NCI-H1930 (cell line): ENCODE results near the gene IL31.
"Not testable (repeated sequence)": the region's sequence is repeated elsewhere in the genome, so short reads cannot be mapped to it uniquely, and the experiment has no call there.

Experiments used
- DNase-seq, 2 experiments: peaks; one replicate each; lab custom pipeline; 2025; lab: John Stamatoyannopoulos, UW

IL31 gene

DNA sequence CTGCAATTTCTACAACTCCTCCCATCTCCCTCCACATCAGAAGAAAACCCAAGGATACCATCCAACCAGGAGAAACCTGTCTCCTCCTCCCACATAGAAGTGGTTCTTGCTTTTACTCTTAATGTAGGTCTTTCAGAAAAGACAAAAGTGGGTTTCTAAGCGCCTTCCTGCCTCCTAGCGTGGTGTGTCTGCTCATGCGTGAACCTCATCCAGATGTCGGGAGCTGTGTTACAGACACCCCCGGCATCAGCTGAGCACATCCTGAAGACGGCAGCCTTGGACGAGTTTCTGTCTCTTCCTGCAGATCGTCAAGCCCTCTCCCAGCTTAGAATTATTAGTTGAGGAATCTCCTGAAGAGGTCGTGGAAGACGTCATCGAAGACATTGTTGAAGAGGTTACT, 18.4 kb upstream of the IL31 start:
- no peak for DNase-seq

DNA sequence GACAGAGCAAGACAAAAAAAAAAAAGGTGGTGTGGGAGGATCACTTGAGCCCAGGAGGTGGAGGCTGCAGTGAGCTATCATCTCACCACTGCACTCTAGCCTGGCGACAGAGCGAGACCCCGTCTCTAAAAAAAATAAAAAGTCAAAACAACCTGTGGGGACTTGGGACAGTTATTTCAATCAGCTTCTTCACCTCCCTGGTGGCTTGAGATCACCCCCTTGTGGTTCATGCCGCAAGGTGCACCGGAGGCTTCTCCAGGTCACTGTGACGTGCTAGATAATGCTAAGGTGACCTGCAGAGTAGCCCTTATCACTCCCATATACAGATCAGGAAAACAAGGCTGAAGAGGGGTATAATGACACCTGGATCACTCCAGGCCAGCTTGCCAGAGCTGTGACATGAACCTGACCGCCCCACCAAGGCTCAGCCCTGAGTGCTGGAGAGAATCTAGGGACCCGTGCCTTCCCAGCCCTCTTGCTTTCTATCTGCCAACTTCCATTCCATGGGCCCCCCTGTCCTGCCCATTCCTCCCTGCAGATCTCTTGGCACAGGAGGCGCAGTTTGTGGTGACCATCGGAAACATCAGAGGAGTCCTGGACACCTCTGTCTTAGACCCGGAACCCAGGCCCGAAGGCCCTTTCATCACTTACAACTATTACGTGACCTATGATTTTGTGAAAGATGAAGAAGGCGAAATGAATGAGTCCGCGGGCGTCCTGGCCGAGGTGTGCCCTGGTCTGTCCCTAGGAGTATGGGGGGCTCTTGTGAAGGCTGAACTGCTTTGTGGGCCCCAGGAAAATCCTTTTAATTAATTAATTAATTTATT, 17.0 kb upstream of the IL31 start:
- DNase-seq = peak in 1 of 2 experiments; percentile 11

DNA sequence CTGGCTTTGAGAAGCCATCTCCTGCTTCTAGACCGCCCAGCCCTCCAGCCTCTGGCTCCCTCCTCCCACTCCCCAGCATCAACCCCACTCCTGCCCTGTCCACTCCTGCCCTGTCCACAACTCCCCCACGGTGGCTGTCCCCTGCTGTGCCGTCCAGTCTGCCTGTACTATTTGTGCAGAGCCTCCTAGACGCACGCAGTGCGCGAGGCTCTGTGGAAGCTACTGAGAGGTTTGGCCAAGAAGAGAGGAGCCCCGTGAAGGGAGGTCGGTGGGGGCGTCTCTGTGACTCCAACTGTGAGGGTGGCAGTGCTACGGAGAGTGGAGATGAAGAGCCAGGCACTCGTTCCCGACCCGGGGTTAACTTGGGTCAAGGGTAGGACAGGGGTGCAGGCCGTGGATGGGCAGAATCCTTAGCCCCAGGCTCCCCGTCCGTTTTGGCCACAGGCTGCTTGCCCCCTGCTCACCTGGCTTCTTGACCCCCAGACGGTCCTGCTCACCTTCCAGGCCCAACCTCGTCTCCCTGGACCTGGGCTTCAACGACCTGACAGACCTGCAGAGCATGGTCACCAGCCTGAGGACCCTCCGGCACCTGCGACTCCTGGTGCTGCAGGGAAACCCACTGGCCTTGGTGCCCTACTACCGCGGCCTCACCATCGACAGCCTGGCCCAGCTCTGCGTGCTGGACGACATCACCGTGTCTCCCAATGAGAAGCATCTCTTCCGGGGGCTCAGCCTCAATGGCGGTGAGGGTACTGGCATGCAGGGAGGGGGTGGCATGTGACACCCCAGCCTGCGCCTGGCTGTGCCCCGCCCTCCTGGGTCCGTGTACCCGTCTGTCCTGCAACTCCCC, 15.8 kb upstream of the IL31 start:
- no peak for DNase-seq

DNA sequence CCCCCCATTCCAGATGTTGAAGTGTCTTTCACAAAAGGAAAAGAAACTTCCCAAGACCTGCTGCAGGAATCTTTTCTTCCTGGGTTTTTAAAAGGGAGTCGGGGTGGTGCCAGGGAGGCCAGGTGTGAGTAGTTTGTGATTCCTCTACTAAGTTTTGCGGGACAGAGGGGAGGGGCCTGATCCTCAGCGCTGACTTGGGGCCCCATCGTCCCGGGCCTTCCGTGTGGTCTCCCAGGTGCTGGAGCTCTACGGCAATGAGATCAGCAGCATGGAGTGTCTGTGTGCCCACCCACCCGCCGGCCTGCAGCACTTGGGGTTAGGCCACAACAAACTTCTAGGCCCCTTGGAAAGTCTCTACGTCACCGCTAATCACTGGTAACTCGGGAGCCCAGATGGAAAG, 13.4 kb upstream of the IL31 start:
- no peak for DNase-seq

DNA sequence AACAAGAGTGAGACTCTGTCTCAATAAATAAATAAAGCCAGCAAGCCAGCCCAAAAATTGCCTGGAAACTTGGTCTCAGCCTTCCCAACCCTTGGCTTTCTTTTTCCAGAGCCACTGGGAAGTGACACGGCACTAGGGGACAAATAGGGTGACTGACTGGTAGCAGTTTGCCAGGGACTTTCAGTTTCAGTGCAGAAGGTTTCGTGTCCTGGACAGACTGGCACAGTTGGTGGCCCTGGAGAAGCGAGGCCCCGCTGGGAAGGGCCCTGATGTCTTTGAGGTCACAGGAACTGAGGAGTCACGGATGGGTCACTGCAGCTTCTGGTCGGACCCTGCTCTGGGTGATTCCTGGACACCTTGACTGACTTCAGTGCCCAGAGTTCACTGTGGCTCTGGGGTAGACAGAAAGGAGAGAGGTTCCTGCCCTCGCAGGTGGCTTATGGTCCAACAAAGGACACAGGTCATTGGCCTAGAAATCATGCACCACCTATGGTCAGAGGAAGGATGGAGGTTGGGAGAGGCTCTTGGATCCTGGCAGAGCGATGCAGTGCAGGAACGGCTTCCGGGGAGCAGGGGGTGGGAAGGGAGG, 11.6 kb upstream of the IL31 start:
- DNase-seq = no peak

DNA sequence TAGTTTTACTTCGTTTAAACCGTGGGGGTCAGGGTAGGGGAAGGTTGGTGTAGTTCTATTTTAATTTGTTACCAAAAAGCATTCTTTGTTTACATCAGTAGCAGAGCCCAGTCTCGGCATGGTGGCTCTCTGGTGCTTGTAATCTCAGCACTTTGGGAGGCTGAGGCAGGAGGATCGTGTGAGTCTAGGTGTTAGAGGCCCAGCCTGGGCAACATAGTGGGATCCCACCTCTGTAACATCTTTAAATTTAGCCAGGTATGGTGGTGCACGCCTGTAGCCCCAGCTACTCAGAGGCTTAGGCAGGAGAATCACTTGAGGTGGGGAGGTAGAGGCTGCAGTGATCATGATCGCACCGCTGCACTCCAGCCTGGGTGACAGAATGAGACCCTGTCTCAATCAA, 11.1 kb upstream of the IL31 start:
- no peak for DNase-seq

DNA sequence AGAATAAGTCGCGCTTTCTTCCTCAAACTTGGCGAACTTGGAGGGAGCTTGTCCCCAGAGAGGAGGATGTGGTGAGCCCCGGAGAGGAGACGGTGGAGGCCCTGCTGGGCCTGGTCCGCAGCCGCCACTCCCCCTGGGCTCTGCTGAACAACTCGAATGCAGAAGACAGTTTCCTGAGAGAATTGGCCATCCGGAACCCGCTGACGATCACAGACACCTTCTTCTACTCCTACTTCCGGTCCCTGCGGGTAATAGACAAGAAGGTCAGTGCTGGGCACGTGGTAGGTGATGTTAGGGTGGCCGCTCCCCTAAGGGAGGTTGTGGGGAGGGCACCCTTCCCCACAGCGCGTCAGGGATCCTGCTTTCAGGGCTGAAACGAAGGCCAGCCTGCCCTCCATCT, 10.5 kb upstream of the IL31 start:
- no peak for DNase-seq

DNA sequence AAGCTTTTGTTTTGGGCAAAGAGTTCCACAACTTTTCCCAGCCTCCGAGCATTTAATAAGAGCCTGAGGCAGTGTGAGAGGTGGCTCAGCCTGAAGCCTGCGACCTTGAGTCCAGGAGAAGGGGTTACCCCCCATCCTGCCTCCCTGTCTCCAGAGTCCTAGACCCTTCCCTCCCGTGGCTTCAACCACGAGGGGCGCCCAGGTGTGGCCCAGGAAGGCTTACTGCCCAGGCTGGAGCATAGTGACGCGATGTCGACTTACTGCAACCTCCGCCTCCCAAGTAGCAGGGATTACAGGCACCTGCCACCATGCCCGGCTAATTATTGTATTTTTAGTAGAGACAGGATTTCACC, 9.5 kb upstream of the IL31 start:
- DNase-seq = no peak

DNA sequence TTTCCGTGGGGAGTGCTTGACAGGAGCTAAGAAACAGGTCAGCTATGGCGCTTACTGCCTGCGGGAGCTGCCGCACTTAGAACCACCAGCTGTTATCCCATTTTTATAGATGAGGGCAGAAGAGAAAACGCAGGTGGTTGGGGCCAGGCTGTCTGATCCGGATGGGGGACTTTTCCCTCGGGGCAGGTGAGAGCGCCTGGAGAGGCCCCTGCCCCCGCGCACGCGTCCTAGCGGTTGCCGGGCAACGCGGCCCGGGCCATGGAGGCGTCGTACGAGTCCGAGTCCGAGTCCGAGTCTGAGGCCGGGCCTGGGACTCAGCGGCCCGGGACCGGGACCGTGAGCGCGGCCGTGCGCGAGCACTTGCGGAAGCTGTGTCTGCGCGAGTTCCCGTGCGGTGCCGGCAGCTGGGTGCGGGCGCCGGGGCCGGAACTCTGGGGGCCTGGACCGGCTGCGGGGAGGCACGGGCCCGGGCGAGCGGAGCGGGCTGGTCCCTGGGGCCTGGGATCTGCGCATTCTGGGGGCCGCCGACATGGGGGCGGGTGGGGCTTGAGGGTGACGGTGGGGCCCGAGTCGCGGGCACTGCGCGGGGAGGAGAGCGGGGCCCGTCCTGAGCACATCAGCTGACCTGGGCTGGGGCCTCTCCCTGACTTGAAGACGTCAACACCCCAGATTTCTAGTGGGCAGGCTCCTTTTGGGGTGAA, 9.0 kb upstream of the IL31 start, which contains the start of gene LRRC43:
LRRC43 (plus strand) TSS at position 237 of the 701 bp plus-strand sequence; CDS start at position 259, 22 bp downstream.
- peak; percentile 42 to 52 for DNase-seq

DNA sequence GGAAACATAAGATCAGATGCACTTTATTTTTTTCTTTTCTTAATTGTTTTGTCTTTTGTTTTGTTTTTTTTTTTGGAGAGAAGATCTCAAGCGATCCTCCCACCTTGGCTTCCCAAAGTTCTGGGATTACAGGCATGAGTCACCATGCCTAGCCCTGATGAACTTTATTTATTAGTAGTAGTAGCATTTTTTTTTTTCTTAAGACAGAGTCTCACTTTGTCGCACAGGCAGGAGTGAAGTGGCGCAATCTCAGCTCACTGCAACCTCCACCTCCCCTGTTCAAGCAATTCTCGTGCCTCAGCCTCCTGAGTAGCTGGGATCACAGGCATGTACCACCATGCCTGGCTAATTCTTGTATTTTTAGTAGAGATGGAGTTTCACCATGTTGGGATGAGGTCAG, 2.5 kb upstream of the IL31 start:
- not testable (repeated sequence) for DNase-seq

DNA sequence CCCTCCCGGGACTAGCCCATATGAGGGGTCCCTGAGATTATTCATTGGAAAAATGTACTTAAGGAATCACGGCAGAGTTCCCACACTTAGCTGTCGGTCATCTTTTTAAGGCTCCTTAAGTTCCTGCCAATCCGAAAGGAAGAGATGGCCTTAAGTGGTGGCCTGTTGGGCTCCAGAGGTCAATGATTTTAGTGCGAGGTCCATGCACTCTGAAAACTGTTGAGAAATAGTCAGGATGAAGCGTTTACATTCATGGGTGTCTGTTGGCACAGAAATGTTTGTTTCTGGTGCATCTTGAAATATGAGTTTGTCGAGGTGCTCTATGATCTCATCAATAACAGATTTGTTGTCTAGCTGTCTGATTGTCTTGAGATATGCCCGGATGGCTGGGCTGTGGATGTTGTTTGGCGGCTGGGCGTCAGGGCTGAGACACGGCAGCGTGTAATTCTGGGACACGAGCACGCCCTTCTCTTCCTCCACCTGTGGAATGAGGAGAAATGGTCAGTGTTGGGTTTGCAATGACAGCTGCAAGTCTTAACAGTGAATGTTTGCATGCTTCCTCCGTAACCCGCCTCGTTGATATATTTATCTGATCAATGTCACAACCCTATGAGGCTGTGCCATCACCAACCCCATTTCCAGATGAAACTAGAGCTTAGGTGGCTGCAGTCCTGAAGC, 1.6 kb downstream of the IL31 start:
- no peak for DNase-seq

DNA sequence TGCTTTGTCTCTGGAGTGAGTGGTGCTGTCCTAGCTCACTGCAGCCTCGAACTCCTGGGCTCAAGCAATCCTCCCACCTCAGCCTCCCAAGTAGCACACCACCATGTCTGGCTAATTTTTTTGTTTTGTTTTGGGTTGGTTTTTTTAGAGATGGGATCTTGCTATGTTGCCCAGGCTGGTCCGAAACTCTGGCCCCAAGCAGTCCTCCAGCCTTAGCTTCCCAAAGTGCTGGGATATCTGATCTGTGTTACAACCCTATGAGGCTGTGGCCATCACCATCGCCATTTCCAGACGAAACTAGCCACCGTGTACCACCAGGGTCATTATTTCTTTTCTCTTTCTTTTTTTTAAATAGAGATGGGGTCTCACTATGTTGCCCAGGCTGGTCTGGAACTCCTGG, 2.6 kb downstream of the IL31 start:
- no peak for DNase-seq

DNA sequence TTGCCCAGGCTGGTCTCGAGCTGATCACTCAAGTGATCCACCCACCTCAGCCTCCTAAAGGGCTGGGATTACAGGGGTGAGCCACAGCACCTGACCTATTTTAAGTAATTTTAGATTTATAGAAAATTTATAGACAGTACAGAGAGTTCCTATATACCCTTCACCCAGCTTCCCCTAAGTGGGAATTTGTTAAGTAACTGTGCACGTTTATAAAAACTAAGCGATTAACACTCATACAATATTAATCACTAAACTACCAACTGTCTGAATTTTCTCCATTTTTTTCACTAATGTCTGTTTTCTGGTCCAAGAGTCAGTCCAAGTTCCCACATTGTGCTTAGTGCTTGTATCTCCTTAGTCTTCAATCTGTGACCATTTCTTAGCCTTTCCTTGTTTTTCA, 5.5 kb downstream of the IL31 start:
- DNase-seq = no peak

DNA sequence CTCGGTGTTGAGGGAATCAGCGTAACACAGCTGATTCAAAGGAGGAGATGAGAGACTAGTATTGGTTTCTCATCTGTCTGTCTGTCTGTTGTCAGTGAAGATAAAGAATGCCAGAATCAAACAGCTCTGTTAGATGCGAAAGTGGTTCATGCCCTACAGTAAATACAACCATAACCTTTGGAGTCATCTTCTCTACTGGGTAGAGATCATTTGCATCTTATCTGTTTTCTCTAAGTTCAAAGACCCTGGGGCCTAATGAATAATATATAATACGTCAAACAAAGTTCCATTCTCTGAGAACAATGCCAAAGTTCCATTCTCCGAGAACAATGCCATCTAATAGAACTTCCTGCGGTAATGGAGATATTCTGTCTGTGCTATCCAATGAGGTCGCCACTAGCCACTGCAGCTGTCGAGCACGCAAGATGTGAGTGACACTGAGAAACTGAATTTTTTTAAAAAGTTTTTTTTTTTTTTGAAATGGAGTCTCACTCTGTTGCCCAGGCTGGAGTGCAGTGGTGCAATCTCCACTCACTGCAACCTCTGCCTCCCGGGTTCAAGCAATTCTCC, 6.6 kb downstream of the IL31 start:
- no peak for DNase-seq

DNA sequence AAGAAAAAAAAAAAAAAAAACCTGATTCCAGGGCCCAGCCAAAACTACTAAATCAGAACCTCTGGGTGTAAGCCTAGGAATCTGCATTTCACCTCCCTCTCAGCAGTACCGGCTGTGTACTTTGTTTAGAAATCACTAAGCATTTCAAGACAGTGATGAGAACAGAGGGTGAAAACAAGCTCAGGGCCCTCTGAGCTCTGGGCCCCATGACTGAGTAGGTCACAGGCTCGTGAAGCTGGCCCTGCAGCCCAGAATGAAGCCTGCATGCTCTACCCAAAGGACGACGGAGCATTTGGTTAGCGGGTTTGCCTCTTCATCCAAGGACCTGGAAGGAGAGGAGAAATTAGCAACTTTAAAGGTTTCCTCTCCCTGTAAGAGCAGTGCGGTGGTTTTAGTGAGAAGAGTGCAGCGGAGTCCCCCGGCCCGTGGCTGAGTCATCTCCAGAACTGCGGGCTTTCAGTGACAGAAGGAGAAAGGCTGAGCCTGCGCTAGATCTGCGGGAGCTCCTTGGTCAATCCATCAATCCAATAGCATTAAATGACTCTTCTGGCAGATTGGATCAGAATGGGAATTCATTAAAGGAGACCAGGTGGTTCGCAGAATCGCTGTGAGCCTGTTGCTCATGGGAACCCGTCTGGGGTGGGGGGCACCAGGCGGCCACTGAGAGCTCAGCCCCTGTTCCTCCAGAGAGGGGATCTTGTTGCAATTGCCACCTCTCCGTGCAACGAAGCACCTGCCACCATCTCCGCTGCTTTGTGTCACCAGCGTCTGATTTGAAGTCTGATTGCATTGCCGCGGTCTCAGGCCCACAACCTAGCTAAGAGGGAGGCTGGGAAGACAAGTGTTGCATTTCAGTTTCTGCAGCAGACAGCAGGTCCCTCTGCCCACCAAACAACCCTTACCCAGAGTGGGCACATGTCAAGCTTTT, 7.3 kb downstream of the IL31 start:
- DNase-seq = no peak

DNA sequence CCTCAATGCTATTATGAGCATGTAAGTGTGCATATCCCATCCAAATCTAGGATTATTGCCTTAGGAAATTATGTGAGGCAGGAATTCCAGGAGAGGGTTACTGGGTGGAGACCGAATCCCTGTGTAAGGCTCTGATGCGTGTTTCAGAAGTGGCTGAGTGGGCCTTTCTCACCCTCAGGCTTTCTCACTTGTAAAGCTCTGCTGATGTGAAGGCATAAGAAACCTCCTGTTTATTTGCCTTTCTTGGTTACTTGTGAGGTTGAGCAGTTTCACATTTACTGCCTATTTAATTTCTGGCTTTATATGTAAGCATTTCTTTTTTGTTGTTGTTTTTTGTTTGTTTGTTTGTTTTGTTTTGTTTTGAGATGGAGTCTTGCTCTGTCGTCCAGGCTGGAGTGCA, 11.0 kb downstream of the IL31 start:
- DNase-seq = no peak

DNA sequence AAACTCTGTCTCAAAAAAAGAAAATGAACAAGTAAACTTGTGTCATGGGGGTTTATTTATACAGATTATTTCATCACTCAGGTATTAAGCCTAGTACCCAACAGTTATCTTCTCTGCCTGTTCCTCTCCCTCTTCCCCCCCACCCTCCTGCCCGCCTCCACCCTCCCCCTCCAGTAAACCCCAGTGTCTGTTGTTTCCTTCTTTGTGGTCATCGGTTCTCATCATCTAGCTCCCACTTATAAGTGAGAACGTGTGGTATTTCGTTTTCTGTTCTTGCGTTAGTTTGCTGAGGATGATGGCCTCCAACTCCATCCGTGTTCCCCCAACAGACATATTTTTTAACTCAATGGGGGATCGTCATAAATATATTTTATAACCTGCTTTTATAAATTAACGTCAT, 12.3 kb downstream of the IL31 start:
- no peak for DNase-seq

DNA sequence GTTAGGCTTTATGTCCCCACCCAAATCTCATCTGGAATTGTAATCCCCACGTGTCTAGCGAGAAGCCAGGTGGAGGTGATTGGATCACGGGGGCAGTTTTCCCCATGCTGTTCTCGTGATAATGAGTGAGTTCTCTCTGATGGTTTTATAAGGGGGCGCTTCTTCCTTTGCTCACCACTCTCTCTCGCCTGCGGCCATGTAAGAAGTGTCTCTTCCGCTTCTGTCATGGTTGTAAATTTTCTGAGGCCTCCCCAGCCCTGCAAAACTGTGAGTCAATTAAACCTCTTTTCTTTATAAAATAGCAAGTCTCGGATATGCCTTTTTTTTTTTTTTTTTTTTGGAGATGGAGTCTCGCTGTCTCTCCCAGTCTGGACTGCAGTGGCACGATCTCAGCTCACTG, 13.3 kb downstream of the IL31 start:
- no peak for DNase-seq

DNA sequence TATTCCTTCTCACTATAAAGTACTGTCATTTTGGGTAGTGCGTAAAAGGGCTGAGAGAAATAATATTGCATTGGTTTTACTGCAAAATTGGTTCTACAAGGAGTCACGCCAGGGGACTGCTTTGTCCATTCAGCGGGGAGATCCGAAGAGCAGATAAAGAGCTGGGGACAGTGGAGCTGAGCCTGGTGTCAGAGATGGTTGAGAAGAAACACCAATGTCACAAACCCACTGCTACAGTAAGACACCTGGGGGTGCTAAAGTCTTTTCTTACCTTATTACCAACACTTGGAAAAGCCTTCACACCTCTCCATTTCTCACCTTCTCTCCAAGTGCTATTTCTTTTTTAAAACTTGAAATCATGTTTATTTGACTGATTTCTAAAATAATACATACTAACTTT, 14.1 kb downstream of the IL31 start:
- no peak for DNase-seq

DNA sequence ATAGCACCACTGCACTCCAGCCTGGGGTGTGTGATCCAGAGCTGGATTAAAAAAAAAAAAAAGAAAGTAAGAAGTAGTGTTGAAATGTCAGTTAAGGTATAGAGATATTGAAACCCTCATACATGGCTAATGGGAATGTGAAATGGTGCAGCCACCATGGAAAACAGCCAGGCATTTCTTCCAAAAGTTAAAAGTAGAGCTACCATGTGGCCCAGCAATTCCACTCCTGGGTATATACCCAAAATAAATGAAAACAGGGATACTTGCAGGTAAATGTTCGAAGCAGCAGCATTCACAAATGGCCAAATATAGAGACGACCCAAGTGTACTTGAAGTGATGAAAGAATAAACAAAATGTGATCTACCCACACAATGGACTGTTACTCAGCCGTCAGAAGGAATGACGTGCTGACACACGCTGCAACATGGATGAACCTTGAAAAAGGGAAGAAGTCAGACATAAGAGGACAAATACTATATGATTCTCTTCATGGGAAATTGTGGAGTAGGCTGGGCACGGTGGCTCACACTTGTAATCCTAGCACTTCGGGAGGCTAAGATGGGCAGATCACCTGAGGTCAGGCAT, 15.2 kb downstream of the IL31 start:
- no peak for DNase-seq
